ENCODE measurements around the gene SLIRP.
A peak's percentile ranks its signal among the peaks of the same experiment; 100 is the strongest.
"Not testable (repeated sequence)": the region's sequence is repeated elsewhere in the genome, so short reads cannot be mapped to it uniquely, and the experiment has no call there.

SLIRP gene

GRCh38 chr14:77707724-77708408 lies at the start of gene SLIRP, which contains the start of gene ALKBH1:
TSS of gene SLIRP (plus strand) at chr14:77708103. CDS start at chr14:77708112, 9 bp downstream.
TSS of gene ALKBH1 (minus strand) at chr14:77708023. CDS start at chr14:77708004, 19 bp downstream.
- peak; percentile 86 for DNase-seq

GRCh38 chr14:77659831-77660230 lies 48.1 kb upstream of the SLIRP start:
- DNase-seq, result no peak

- DNase-seq, result no peak
Measured at GRCh38 chr14:77660754-77661153, 47.1 kb upstream of the SLIRP start.

GRCh38 chr14:77661562-77661961 lies 46.3 kb upstream of the SLIRP start:
- not testable (repeated sequence) for DNase-seq

- DNase-seq, result no peak
Measured at GRCh38 chr14:77663293-77663692, 44.6 kb upstream of the SLIRP start.

- DNase-seq, result no peak
Measured at GRCh38 chr14:77667331-77667730, 40.6 kb upstream of the SLIRP start.

GRCh38 chr14:77673193-77673592 lies 34.7 kb upstream of the SLIRP start:
- no peak for DNase-seq

- no peak for DNase-seq
Measured at GRCh38 chr14:77674931-77675330, 33.0 kb upstream of the SLIRP start.

- DNase-seq, result no peak
Measured at GRCh38 chr14:77681196-77682157, 26.4 kb upstream of the SLIRP start.

GRCh38 chr14:77682158-77682553 lies 25.7 kb upstream of the SLIRP start:
- DNase-seq, result no peak

GRCh38 chr14:77691259-77691658 lies 16.6 kb upstream of the SLIRP start:
- no peak for DNase-seq

GRCh38 chr14:77707355-77707723 lies 564 bp upstream of the SLIRP start:
- peak; percentile 2 for DNase-seq

GRCh38 chr14:77708749-77709148 lies 846 bp downstream of the SLIRP start:
- no peak for DNase-seq

GRCh38 chr14:77709412-77709811 lies 1.5 kb downstream of the SLIRP start:
- no peak for DNase-seq

- DNase-seq, result no peak
Measured at GRCh38 chr14:77710364-77710763, 2.5 kb downstream of the SLIRP start.

GRCh38 chr14:77714926-77715325 lies 7.0 kb downstream of the SLIRP start:
- DNase-seq, result no peak

- no peak for DNase-seq
Measured at GRCh38 chr14:77717608-77718305, 9.9 kb downstream of the SLIRP start.

GRCh38 chr14:77721437-77721836 lies 13.5 kb downstream of the SLIRP start:
- DNase-seq, result no peak

GRCh38 chr14:77722301-77722700 lies 14.4 kb downstream of the SLIRP start:
- DNase-seq, result no peak

- no peak for DNase-seq
Measured at GRCh38 chr14:77730976-77731497, 23.1 kb downstream of the SLIRP start.

- no peak for DNase-seq
Measured at GRCh38 chr14:77738559-77739250, 30.8 kb downstream of the SLIRP start.

- no peak for DNase-seq
Measured at GRCh38 chr14:77741438-77741837, 33.5 kb downstream of the SLIRP start.

Measured in CD4-positive, alpha-beta T cell treated with Interferon gamma for 1 hour (primary cell).